ENCODE results near the gene SORBS2.
"Not testable (repeated sequence)": the region's sequence is repeated elsewhere in the genome, so short reads cannot be mapped to it uniquely, and the experiment has no call there.

The SORBS2 gene

DNA sequence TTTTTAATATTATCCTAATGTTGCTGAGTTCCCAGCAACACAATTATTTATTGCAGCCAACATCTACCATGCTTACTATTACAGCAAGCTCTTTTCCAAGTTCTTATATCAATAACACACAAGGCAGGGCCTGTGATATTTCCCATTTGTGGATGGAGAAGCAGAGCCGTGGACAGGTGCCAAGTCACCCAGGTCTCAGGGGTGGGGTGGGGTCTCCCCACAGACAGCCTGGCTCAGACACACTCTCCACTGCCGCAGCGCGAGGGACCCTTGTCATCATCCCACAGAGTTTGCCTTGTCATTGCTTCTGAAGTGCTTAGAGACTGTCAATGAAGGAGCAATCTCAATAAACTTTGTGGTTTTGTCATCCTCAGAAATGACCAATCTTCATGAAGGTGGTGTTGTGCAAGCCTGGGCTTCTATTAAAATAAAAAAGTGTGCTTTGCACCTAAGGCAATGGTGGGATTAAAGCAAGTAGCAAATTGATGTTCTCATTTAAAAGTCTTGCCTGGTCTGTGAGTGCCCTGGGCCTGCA is 76.1 kb downstream of the SORBS2 start:
- DNase-seq, result no peak

DNA sequence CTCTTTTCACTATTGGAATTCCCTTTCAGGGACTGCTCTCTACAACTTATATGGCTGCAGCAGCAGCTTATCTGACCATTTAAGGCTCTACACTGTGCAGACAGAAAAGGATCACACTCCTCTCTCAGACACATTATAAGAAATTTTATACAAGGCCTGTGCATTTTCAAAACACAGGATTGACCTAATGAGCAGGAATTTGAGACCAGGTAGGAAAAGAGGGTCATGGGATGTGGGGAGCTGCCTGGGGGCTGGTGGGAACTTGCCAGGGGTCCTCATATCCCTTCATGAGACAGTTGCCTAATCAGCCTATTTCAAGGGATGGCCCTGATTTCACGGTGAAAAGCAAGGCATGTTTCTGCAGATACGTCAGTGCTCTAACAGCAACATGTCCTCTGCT is 77.1 kb downstream of the SORBS2 start:
- DNase-seq, result no peak

DNA sequence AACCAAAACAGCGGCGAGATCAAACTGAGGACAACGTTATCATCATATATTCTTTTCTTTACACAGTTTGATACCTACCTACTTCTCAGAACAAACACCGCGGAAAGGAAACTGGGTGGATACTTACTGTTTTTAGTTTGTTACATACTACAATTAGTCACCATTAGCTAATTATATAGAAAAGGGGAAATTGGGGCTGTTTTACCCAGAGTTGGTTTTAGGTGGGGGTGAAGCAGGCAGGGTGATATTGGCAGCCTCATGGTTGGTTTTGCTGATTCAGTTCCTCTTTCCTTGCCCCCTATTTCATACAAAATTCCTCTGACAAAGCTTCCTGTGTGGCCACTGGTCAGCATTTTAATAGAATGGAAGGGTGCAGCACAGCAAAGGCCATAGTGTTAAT is 77.8 kb downstream of the SORBS2 start:
- DNase-seq, result no peak

DNA sequence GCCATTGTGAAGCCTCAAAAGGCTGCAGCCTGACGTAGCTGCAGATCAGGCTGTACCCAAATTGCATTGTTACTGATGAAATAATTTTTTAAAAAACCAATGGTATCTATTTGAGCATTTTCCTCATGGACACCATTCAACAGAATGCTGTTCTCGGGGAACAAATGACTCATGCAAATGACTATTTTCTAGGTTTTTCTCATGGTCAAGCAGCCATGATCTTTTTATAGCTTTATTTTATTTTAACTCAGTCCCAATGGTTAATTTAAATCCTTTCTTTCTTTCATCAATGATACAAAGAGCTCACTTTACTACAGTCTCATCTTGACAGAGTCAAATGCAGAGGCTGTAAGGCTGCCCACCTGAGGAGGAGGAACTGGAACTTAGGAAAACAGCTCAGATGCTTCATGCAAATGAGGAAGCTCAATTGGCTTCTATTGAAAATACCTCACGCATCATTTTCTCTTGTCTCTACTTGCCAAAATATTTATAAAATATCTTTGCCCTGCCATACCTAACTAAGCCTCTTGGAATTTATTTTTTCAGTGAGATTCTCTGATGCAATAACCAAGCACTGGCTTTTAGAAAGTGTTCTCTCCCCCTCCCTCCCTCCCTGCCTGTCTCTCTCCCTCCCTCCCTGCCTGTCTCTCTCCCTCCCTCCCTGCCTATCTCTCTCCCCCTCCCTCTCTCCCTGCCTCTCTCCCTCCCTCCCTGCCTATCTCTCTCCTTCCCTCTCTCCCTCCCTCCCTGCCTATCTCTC is 81.0 kb downstream of the SORBS2 start:
- no peak for DNase-seq

DNA sequence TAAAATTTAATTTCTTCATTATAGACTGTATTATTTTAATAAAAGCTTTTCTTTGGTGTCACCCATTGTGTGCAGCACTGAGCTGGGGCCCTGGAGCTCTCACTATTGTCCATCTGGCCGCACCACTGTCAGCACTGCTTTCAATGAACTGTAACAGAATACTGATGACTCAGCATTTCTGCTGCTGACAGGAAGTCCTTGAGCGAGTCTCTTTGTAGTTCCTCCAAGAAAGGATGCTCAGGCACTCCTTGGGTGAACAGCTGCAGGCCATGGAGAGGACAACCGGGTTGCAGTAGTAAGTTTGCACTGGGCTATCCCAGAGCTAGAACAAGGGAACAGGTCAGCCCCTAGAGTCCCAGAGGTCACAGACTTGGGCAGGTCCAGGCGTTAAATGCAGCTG is 81.6 kb downstream of the SORBS2 start:
- DNase-seq, result no peak

DNA sequence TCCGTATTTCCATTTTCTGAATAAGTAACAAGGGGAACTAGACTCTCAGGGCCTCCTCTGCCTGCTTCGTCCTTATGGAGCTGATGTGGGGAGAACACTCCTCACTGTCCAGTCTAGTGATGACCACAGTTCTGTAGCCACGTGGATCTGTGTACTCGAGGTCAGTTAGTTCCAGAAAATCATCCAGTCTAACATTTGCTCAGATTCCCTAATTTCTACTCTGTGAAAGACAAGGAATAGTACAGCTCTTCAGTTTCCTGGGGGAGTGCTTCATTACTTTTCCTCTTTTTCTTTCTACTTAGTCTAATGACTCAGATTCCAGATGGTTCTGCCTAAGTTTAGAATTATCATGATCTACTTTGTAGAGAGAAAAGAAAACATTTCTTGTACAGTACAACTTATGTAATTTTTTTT is 82.6 kb downstream of the SORBS2 start:
- no peak for DNase-seq

DNA sequence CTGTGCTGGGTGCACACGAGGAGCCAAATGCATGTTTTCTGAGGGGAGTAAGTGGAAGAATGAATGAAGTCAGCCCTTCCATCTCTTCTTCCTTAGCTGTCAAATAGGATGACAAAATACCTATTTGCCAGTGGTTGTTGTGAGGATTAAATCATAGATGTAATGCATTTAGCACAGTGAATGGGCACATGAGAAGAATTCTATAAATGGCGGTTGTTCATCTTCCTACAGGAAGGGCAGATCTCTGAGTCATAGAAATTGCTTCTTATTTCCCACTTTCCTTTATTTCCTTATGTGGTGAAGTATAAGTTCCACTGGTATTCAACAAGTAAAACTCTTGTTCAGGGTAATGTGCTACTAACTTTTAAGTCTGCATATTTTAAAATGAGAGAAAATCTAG is 83.1 kb downstream of the SORBS2 start:
- no peak for DNase-seq

DNA sequence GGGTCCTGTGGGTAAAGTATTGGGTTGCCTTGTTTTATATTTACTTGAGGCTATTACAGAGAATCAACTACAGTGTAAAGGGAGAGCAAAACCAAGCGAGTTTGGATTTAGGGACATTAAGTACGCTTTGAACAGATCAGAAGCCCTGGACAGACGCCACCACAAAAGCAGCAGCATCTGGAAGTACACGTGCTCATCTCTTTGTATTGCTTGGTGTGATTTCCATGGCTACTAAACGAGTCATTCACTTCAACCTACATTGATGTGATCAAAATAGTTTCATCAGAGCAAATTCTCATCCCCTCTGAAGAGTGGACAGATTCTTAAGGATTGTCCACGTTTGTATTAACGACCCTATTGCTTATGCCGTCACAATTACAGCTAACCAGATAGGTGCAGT is 85.1 kb downstream of the SORBS2 start:
- DNase-seq, result no peak

DNA sequence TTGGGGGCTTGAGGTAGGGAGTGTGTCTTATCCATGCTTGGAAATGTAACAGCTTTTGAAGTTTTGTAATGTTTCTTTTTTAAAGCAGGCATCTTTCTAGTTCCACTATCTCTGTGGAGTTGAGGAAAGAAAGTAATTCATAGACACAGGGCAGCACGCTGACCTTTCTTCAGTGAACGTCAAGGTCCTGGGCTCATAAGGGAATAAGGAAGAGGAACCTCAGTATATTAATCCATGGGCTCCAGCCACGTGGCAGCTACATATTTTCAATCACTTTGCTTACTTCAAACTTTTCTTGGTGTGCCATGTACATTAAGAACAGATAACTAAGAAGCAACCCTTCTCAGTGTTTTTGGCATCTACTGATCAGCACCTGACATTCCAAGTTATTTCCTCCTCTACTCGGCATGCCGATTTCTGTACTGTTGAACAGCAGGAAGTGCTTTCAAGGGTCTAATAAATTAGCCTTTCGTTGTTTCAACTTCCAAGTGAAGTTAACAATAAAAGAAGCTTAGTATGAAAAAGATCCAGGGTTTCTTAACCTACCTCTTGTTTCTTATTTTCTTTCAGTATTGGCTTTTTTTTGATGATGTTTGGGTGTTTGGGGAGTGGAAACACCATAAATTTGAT is 88.2 kb downstream of the SORBS2 start:
- DNase-seq, result no peak

DNA sequence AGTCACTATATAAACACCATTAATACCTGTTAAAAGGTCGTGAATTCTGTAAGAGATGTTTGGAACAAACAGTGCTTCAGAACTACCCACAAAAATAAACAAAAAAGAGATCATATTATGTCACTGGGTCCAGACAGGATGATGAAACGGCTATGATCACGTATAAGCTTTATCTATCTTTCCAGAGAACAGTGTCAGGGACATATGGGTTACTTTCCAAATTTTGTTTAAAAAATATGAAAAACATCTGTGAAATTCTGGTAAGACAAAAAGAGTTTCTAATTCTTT is 90.0 kb downstream of the SORBS2 start:
- no peak for DNase-seq

DNA sequence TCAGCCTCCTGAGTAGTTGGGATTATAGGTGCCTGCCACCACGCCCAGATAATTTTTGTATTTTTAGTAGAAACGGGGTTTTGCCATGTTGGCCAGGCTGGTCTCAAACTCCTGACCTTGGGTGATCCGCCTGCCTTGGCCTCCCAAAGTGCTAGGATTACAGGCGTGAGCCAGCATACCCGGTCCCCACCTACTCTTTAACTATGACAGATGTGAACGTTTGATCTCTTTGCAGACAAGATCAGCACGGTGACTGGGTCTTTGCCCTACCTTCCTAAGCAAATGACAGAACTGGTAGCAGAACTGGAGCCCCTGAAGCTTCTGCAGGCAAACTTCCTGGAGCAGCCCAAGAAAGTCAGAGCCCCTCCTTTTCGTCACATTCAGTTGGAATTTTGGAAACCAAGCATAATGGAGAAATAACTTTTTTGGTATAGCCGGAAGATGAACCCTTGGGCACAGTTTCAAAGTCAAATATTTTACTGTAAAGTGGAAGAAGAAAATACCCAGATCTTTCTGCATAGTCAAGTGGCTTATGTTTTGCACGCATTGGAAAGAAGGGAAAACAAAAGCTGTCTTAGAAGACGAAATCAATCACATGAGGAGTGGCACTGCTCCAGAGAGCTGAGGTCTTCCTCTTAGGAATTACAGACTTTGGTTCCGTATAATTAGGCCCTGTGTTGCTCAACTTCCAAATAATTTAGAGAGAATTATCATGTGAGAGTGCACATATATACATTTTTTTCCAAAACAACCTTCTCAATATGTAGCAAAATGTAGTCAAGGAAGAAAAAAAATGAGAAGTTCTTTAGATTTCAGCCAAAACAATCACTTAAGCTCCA is 90.6 kb downstream of the SORBS2 start:
- no peak for DNase-seq

DNA sequence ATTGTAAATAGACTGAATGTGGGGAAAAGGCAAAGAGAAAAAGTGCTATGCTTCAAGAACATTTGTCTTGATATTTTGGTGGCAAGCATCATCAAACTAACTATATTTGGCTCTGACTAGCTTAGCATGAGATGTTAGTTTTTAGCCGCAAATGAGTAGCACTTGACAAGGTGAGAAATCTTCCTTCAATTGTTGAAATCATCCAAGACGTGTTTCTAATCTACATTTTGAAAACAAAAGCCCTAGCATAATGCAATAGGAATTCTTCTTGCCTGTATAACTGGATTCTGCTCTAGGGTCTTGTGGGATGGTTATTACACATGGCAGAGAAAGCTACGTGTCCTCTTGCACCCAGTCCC is 92.5 kb downstream of the SORBS2 start:
- no peak for DNase-seq

DNA sequence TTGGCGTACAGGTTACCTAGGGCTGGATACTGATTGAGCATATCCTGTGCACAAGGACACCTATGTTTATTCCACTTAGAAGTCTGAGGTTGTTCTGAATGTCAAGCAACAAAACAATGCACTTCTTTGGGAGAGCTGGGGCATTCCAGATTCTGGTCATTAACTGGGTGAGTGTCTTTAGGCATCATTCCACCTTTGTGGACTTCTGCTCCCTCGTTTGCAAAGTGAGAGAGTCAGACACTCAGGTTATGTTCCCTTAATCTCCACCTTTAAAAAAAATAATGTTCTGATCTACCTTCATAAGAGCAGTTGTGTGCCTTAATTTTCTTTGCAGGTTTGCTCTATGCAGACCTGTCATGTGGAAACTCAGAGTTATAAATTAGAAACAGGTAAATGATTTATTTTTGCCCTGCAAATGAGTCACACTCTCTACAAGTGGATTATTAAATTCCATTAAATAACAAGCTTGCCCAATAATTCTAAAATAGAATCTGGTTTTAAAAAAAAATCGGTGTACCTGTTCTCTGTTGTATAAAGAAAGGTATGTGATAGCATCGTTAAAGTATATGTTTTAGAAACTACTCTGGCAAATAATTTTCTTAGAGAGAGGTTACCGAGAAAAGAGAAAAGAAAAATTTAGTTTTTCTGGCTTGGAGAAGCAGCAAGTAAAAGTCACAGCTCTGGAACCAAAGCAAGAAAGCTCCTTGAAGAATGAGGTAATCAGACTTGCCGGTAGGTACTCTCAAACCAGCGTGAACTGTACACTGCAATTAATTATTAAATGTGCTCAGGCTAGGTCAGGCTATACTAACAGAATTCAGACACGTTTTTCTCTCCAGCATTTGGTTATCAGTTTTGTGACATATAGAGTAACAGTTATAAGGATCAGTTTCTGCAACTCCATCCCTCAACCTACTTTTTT is 93.2 kb downstream of the SORBS2 start:
- DNase-seq, result no peak

DNA sequence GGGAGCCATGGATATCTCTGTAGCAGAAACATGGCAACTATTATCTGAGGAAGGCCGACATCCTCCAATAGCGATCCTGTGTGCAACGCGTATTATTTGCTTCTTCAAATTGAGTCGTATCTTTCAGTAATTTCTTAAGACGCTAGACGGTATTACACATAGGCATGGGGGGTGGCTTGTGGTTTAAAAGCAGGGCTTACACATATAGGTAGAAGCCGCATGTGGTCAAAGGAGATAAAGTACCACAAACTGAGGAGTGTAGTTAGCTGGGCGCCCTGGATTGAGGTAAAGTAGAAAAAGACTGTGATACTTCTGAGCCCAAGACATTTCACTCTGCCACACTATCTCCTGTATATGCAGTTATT is 94.6 kb downstream of the SORBS2 start:
- DNase-seq, result no peak

DNA sequence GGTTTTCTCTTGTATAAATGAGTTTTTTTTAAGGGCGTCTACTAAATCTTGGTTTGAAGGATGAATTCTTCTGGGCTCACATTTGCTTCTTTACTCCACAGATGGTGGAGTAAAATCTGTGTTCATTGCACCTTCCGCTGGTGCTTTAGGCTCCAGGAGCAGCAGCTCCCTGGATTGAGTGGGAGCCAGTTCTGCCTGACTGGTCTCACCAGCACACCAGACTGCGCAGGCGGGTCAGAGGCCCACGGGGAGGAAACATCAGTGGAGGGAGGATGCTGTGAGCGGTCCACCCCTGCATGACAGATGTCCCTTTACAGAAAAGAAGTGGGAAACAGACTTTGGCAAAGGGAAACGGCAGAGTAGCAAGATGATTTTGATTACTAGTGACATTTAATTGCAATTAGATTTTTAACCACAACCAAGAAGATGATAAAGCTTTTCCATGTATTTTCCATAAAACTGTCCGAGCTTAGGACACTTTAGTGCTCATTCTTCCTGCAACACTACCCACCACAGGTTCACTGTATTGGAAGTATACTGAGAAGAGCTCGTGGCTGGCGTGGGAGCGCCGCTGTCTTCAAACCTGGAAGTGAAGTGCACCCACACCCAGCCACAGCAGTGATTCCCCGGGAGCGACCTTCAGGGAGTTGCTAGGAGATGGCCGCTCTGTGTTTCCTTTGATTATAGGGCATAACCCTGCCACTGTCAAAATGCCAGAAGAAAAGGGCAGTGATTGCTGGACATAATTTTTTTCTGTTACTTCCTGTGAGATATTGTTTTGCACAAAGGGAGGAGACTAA is 95.2 kb downstream of the SORBS2 start:
- DNase-seq, result no peak

DNA sequence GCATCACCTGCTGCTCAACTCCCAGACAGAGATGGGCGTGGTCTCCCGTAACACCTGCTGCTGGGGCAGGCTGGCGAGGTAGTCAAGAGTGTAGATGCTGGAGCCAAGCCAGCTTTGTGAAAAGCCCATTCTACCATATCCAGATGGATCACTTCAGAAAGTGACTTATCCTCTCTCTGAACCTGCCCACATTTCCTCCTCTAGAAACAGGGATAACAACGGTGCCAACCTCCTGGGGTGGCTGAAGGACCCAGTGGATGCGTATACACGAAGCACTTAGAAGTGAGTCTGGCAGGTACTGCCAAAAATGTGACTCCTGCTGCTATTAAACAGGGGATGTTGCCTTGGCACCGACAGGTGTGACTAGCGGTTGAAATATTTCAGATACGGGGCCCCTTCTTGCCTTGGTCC is 95.8 kb downstream of the SORBS2 start:
- no peak for DNase-seq

DNA sequence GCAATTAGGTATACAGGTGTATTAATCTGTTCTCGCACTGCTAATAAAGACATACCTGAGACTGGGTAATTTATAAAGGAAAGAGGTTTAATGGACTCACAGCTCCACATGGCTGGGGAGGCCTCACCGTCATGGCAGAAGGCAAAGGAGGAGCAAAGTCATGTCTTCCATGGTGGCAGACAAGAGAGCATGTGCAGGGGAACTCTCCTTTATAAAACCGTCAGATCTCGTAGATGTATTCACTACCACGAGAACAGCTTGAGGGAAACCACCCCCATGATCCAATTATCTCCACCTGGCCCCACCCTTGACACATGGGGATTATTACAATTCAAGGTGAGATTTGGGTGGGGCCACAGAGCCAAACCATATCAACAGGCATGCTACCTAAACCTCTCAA is 97.5 kb downstream of the SORBS2 start:
- DNase-seq, result not testable (repeated sequence)

DNA sequence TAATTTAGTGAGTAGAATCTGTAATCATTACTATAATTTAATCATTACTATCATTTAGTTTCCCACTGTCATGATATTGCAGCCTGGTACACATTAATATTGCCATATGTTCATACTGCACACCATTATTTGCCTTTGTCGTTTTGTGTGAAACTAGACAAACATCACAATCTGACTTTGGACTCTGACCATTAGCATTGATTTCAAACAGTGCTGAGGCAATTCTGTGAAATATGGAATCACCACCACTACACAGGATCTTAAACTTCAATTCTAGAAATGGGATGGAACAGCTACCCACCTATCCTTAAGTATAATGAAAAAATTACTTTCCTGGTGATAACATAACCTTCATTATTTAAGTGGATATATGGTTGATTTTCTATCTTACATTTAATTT is 98.3 kb downstream of the SORBS2 start:
- no peak for DNase-seq

DNA sequence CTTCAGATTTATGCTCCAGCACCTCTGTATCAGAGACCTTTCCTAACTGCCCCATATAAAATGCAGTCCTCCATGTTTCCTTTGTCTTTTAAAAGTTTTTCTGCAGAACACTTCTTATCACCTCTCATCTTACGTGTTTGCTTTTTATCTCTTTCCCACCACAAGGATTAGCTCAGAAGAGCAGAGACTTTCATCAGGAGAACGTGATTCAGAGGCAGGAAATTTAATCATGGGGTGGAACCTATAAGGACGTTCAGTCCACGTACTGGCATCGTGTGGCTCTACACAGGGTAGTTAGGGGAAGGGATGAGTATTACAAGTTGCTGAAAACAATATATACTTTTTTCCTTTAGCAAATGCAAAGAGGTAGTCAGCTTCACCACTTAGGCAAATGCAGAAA is 98.7 kb downstream of the SORBS2 start:
- DNase-seq, result no peak

DNA sequence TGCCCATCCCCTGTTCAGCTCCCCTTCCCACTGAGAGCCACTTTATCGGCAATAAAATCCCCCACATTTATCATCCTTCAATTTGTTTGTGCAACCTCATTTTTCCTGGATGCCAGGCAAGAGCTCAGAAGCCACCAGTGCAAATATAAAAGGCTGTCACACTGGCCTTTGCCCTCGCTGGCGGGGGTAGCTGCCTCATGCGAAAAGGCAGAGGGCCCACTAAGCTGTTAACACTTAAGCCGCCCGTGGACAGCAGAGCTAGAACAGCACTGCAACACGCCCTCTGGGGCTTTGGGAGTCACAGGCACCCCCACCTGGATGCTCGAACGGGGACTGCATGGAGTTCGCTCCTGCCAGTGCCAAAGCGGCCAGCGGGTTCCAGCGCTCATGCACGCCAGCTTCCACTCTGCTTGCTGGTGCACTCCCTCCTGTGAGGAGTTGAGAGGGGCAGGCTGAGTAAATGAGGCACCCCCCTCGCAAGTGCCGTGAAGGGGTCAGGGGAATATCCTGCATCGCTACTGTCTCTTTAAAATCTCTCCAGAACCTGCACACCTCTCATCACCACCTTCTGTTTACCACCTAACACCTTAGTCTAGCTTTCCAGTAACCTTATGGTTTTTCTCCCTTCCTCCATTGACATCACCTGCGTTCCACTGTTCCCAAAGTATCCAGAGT is 99.5 kb downstream of the SORBS2 start:
- no peak for DNase-seq

DNA sequence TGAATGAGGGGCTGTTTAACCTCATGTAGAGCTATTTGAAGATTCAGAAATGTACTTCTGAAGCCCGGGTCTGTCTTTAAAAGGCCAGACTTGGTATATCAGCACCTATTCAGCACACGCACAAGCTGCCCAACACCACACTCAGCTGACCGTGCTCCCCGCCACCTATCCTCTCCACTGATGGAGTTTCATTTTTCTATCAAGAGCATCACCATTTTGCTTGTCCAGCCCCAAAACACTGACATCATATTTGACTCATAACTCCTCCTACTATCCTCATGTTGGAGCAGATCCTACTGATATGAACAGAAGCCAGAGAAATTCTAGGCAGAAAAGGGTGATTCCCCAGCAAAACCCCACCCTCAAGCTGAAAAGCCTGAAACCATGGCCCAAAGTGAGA is 100.3 kb downstream of the SORBS2 start:
- DNase-seq, result no peak

Measured in KG1 (cell line).